Liver (tissue), 3 donors: ENCODE data around the gene WIPI1.

Experiments
- CTCF ChIP-seq: fragments of 150-350 bp; IDR thresholded peaks from 2 replicates; pipeline ENCODE4 v1.5.1; 2017; ENCODE audit warnings: improper control_type of control experiment, low read depth, low read length; ENCODE audit not compliant: missing input control
- EGR1 ChIP-seq, 2 donors: IDR thresholded peaks; 2 replicates each; pipeline ENCODE4 v1.6.1; 2016 to 2018; ENCODE audit warnings: antibody characterized with exemption in 2 of 2, low read depth in 2 of 2
- FOXA1 ChIP-seq: IDR thresholded peaks from 2 replicates; pipeline ENCODE4 v1.6.1; 2016; ENCODE audit warnings: antibody characterized with exemption
- GABPA ChIP-seq, 2 donors: IDR thresholded peaks in 1 of 2; conservative IDR thresholded peaks in 1 of 2; 2 replicates each; pipeline ENCODE4 v1.6.1; 2016; ENCODE audit warnings: antibody characterized with exemption in 2 of 2, mild to moderate bottlenecking in 1 of 2, moderate library complexity in 1 of 2
- JUND ChIP-seq, 2 donors: IDR thresholded peaks; 2 replicates each; pipeline ENCODE4 v1.6.1; 2016; ENCODE audit warnings: antibody characterized with exemption in 2 of 2
- MAX ChIP-seq: IDR thresholded peaks from 2 replicates; pipeline ENCODE4 v1.6.1; 2016; ENCODE audit warnings: antibody characterized with exemption
- NR2F2 ChIP-seq: IDR thresholded peaks from 2 replicates; pipeline ENCODE4 v1.6.1; 2016; ENCODE audit warnings: antibody characterized with exemption
- RAD21 ChIP-seq, 2 donors: IDR thresholded peaks; 2 replicates each; pipeline ENCODE4 v1.6.1; 2016; ENCODE audit warnings: antibody characterized with exemption in 2 of 2, mild to moderate bottlenecking in 2 of 2
- SP1 ChIP-seq: IDR thresholded peaks from 2 replicates; pipeline ENCODE4 v1.6.1; 2018; ENCODE audit warnings: antibody characterized with exemption, mild to moderate bottlenecking
- TAF1 ChIP-seq: conservative IDR thresholded peaks from 2 replicates; pipeline ENCODE4 v1.6.1; 2016; ENCODE audit warnings: antibody characterized with exemption, mild to moderate bottlenecking
- YY1 ChIP-seq: IDR thresholded peaks from 2 replicates; pipeline ENCODE4 v1.6.1; 2016; ENCODE audit warnings: antibody characterized with exemption, mild to moderate bottlenecking
- ZBTB33 ChIP-seq: IDR thresholded peaks from 2 replicates; pipeline ENCODE4 v1.6.1; 2016; ENCODE audit warnings: antibody characterized with exemption
- TF ChIP-seq, protein P1 (sequence below): IDR thresholded peaks from 2 replicates; pipeline ENCODE4 v1.6.1; 2016; ENCODE audit warnings: antibody characterized with exemption, mild to moderate bottlenecking
- TF ChIP-seq, protein P2 (sequence below): IDR thresholded peaks from 2 replicates; pipeline ENCODE4 v1.6.1; 2016; ENCODE audit warnings: antibody characterized with exemption
- donor health status: healthy.
- donor health status: healthy.

GRCh38 chr17:68497885-68498319 is 40.6 kb upstream of the WIPI1 start:
- TF ChIP-seq CTCF (no peak), YY1 (no peak), GABPA (IDR thresholded peaks at IDR 0.05 in 1 of 2, conservative IDR thresholded peaks at IDR 0.05 in 1 of 2) (no peak), FOXA1 (no peak), ZBTB33 (no peak), TAF1 (no peak), JUND (IDR thresholded peaks at IDR 0.05) (no peak), RAD21 (IDR thresholded peaks at IDR 0.05) (no peak), NR2F2 (no peak), EGR1 (IDR thresholded peaks at IDR 0.05; ENCODE audit: low read depth in 2 of 2) (no peak), SP1 (no peak), MAX (peak; percentile 1)
- TF ChIP-seq, protein P1, sequence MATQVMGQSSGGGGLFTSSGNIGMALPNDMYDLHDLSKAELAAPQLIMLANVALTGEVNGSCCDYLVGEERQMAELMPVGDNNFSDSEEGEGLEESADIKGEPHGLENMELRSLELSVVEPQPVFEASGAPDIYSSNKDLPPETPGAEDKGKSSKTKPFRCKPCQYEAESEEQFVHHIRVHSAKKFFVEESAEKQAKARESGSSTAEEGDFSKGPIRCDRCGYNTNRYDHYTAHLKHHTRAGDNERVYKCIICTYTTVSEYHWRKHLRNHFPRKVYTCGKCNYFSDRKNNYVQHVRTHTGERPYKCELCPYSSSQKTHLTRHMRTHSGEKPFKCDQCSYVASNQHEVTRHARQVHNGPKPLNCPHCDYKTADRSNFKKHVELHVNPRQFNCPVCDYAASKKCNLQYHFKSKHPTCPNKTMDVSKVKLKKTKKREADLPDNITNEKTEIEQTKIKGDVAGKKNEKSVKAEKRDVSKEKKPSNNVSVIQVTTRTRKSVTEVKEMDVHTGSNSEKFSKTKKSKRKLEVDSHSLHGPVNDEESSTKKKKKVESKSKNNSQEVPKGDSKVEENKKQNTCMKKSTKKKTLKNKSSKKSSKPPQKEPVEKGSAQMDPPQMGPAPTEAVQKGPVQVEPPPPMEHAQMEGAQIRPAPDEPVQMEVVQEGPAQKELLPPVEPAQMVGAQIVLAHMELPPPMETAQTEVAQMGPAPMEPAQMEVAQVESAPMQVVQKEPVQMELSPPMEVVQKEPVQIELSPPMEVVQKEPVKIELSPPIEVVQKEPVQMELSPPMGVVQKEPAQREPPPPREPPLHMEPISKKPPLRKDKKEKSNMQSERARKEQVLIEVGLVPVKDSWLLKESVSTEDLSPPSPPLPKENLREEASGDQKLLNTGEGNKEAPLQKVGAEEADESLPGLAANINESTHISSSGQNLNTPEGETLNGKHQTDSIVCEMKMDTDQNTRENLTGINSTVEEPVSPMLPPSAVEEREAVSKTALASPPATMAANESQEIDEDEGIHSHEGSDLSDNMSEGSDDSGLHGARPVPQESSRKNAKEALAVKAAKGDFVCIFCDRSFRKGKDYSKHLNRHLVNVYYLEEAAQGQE = no peak
- TF ChIP-seq, protein P2, sequence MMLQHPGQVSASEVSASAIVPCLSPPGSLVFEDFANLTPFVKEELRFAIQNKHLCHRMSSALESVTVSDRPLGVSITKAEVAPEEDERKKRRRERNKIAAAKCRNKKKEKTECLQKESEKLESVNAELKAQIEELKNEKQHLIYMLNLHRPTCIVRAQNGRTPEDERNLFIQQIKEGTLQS = no peak
